ENCODE data around the gene EPB41L1.

DNA sequence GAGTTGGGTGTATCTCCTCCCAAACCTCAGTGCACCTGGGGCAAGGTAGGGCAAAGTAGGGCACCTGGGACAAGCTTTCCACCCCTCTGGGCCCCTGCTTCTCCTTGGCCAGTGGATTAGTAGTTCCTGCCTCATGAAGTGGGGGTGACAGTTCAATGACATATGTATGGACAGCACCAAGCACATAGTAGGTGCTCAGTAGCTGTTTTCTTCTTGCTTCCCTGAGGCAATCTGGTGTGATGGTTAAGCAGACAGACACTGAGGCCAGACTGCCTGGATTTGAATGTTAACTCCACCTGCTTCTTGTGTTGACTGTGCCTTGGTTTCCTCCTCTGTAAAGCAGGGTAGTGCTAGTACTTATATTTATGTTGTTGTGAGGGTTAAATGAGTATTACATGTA lies 25.8 kb downstream of the EPB41L1 start:
- TF ChIP-seq, protein P1, sequence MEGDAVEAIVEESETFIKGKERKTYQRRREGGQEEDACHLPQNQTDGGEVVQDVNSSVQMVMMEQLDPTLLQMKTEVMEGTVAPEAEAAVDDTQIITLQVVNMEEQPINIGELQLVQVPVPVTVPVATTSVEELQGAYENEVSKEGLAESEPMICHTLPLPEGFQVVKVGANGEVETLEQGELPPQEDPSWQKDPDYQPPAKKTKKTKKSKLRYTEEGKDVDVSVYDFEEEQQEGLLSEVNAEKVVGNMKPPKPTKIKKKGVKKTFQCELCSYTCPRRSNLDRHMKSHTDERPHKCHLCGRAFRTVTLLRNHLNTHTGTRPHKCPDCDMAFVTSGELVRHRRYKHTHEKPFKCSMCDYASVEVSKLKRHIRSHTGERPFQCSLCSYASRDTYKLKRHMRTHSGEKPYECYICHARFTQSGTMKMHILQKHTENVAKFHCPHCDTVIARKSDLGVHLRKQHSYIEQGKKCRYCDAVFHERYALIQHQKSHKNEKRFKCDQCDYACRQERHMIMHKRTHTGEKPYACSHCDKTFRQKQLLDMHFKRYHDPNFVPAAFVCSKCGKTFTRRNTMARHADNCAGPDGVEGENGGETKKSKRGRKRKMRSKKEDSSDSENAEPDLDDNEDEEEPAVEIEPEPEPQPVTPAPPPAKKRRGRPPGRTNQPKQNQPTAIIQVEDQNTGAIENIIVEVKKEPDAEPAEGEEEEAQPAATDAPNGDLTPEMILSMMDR (IDR thresholded peaks at IDR 0.05 in 2 of 3, conservative IDR thresholded peaks at IDR 0.05 in 1 of 3; ENCODE audit: borderline replicate concordance in 1 of 3, insufficient read depth in 1 of 3, low read depth in 2 of 3, low read length in 2 of 3) = no peak
- TF ChIP-seq EZH2phosphoT487 (IDR thresholded peaks at IDR 0.05; ENCODE audit: borderline replicate concordance) (no peak), POLR2A (IDR thresholded peaks at IDR 0.05; ENCODE audit: borderline replicate concordance, extremely low read depth, insufficient read depth, insufficient read length) (no peak), POLR2AphosphoS5 (IDR thresholded peaks at IDR 0.05; ENCODE audit: low read depth, low read length) (no peak), SIN3A (IDR thresholded peaks at IDR 0.05; ENCODE audit: low read depth) (no peak), SRF (IDR thresholded peaks at IDR 0.05; ENCODE audit: low read depth) (no peak)
